GM13976 (cell line): ENCODE data around the gene DIS3L2.

Experiments
- DNase-seq: peaks from one replicate; pipeline ENCODE4 v3.0.0; 2012; ENCODE audit warnings: low spot score
- in situ Hi-C: fragments of 300-500 bp; cut with MboI; formaldehyde crosslinking; loops from one replicate; pipeline ENCODE4 v1.12.0; 2022; ENCODE audit warnings: low sequenced_read_pairs, mixed read lengths, inconsistent platforms; ENCODE audit not compliant: unreplicated experiment
- TF ChIP-seq, protein P1 (sequence below): IDR thresholded peaks from 2 replicates; pipeline ENCODE4 v1.5.1; 2012; ENCODE audit warnings: borderline replicate concordance, mild to moderate bottlenecking; ENCODE audit not compliant: insufficient read depth; ENCODE audit errors: extremely low read depth, missing control alignments, control extremely low read depth

Gene DIS3L2

DNA sequence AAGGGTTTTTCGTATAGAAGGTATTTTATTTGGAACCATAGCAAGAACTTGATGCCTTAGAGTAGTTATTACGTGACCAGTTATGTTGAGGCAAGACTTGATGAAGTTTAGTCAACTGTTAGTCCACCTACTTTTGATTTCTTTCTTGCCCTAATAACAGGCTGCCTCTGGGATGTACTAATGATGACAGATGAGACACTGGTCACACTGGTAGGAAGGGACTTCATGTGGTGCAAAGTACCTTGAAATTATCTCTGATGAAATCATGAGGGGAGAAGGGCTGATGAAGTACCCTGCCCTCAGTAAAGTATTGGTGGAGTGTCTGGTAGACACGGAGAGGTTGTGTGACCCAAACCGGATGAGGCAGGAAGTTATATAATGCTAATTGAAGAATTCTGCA lies 5.4 kb downstream of the DIS3L2 start:
- TF ChIP-seq, protein P1, sequence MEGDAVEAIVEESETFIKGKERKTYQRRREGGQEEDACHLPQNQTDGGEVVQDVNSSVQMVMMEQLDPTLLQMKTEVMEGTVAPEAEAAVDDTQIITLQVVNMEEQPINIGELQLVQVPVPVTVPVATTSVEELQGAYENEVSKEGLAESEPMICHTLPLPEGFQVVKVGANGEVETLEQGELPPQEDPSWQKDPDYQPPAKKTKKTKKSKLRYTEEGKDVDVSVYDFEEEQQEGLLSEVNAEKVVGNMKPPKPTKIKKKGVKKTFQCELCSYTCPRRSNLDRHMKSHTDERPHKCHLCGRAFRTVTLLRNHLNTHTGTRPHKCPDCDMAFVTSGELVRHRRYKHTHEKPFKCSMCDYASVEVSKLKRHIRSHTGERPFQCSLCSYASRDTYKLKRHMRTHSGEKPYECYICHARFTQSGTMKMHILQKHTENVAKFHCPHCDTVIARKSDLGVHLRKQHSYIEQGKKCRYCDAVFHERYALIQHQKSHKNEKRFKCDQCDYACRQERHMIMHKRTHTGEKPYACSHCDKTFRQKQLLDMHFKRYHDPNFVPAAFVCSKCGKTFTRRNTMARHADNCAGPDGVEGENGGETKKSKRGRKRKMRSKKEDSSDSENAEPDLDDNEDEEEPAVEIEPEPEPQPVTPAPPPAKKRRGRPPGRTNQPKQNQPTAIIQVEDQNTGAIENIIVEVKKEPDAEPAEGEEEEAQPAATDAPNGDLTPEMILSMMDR, result no peak
- no peak for DNase-seq
- in situ Hi-C loops, result no loop called here

DNA sequence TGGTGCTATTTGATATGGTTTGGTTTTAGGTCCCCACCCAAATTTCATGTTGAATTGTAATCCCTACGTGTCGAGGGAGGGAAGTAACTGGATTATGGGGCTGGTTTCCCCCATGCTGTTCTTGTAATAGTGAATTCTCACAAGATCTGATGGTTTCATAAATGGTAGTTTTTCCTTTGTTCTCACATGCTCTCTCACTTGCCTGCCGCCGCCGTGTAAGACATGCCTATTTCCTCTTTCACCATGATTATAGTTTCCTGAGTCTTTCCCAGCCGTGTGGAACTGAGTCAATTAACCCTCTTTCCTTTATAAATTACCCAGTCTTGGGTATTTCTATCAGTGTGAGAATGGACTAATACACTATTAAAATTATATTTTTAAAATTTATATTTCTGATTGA lies 7.3 kb downstream of the DIS3L2 start:
- no peak for DNase-seq
- in situ Hi-C loops, result no loop called here
- TF ChIP-seq, protein P1, result no peak

DNA sequence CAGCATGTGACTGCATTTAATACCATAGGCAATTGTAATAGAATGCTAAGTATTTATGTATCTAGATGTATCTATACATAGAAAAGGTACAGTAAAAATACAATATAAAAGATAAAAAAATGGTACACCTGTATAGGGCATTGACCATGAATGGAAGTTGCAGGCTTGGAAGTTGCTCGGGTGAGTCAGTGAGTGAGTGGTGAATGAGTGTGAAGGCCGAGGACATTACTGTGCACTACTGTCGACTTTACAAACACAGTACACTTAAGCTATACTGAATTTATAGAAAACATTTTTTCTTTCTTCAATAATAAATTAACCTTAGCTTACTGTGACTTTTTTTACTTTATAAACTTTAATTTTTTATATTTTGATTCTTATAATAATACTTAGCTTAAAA lies 8.9 kb downstream of the DIS3L2 start:
- DNase-seq, result no peak
- in situ Hi-C loops, result no loop called here
- TF ChIP-seq, protein P1, result no peak

DNA sequence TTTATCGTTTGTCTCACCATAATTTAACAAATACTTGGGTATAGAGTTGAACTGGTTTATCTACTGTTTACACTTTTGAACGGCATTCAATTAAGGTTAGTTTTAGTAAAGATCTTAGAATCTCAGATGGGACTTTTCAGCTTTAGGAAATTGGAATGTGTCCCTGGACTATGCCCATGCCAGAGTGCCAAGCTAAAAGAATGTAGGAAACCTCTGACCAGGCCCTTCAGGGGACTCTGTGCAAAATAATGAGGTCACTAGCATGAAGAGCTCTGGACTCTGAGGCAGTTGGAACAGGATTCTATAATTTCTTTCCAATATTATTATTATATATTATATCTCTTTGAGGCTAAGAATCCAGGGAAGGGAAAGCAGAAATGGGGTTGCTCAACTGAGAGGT lies 13.5 kb downstream of the DIS3L2 start:
- no peak for DNase-seq
- TF ChIP-seq, protein P1, result no peak
- in situ Hi-C loops, result no loop called here

DNA sequence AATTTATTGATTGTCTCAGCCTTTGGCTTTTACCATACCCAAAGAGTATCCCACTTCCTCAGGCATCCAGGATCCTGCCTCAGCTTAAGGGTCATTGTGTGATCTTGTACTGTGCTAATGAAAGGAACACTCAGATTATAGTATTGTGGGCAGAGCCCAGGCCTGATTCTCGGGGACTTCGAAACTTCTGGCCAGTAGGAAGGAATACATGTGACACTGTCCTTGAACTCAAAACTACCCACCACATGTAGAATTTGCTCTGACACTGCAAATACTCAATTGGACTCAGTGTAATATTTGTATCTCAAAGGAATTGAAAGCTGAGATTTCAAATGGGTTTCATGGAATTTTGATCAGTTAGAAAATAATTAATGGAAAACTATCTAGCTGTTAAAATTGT lies 15.9 kb downstream of the DIS3L2 start:
- DNase-seq, result no peak
- TF ChIP-seq, protein P1, result no peak
- in situ Hi-C loops, result no loop called here

DNA sequence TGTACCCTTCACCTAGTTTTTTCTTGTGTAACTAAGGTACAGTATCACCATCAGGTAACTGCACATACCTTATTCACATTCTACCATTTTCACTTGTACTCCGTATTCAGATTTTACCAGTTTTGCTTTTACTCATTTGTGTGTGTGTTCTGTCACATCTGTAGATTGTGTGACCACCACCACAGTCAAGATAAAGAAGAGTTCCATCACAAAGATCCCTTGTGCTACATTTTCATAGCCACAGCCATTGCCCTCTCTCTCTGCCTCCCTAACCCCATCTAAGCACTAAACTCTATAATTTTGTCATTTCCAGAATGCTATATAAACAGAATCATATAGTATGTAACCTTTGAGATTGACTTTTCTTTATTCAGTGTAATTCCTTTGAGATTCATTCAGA lies 23.5 kb downstream of the DIS3L2 start:
- TF ChIP-seq, protein P1, result no peak
- in situ Hi-C loops, result no loop called here
- DNase-seq, result no peak

DNA sequence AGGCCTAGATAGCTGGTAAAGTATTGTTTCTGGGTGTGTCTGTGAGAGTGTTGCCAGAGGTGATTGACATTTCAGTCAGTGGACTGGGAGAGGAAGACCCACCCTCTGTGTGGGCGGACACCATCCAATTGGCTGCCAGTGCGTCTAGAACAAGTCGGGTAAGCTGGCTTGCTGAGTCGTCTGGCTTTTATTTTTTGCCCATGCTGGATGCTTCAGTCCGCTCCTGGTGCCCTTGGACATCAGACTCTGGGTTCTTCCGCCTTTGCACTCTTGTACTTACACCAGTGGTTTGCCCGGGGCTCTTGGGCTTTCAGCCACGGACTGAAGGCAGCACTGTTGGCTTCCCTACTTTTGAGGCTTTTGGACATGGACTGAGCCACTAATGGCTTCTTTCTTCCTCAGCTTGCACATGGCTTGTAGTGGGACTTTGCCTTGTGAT lies 24.3 kb downstream of the DIS3L2 start:
- DNase-seq, result no peak
- in situ Hi-C loops, result no loop called here
- TF ChIP-seq, protein P1, result no peak
